CD14-positive monocyte (primary cell): ENCODE results near the gene CXorf49. TPM values are rescaled to one million over a fixed set of nuclear protein-coding genes. Genes with fewer than 3 reads are reported as not detected.

Source experiments
- DNase-seq, 3 donors: peaks; one replicate each; pipeline ENCODE4 v3.0.0-alpha.2; 2011 to 2022
- H2AFZ ChIP-seq: 2 replicates; pipeline ENCODE4 v1.6.0; 2012; ENCODE audit warnings: mild to moderate bottlenecking, low read depth, low read length, inconsistent platforms; ENCODE audit not compliant: insufficient read depth, poor library complexity, severe bottlenecking
- H3K27ac ChIP-seq, 2 donors: 1 replicate in 1 of 2; 2 replicates in 1 of 2; pipeline ENCODE4 v1.5.1; 2012 to 2013; ENCODE audit warnings: low read length in 2 of 2, control low read depth in 1 of 2, inconsistent platforms in 1 of 2, low read depth in 1 of 2, mild to moderate bottlenecking in 1 of 2
- H3K27me3 ChIP-seq, 2 donors: one replicate each; pipeline versions ENCODE4 v1.6.0 to v1.6.1; 2011 to 2013; ENCODE audit warnings: low read length in 2 of 2; ENCODE audit not compliant: control insufficient read depth in 2 of 2, insufficient read depth in 2 of 2
- H3K36me3 ChIP-seq, 2 donors: replicated peaks in 1 of 2; 1 replicate in 1 of 2; 2 replicates in 1 of 2; pipeline versions ENCODE4 v1.5.1 to v1.6.1; 2012 to 2013; ENCODE audit warnings: low read length in 2 of 2, control low read depth in 1 of 2, inconsistent platforms in 1 of 2, mild to moderate bottlenecking in 1 of 2; ENCODE audit not compliant: insufficient read depth in 2 of 2, control insufficient read depth in 1 of 2
- H3K4me1 ChIP-seq, 2 donors: 1 replicate in 1 of 2; 2 replicates in 1 of 2; pipeline versions ENCODE4 v1.5.1 to v1.6.1; 2012 to 2013; ENCODE audit warnings: low read length in 2 of 2, control low read depth in 1 of 2, inconsistent platforms in 1 of 2, mild to moderate bottlenecking in 1 of 2, moderate library complexity in 1 of 2; ENCODE audit not compliant: insufficient read depth in 2 of 2, control insufficient read depth in 1 of 2
- H3K4me2 ChIP-seq: replicated peaks from 2 replicates; pipeline ENCODE3; 2012; ENCODE audit warnings: low read length, moderate library complexity, mild to moderate bottlenecking; ENCODE audit not compliant: poor library complexity, severe bottlenecking; ENCODE audit errors: extremely low read depth
- H3K4me3 ChIP-seq, 3 experiments: fragments of 200-600 bp in 1 of 3; sonication (generic) in 1 of 3; replicated peaks in 1 of 3; 1 replicate in 2 of 3; 2 replicates in 1 of 3; pipeline ENCODE4 v1.5.1; 2011 to 2013; ENCODE audit warnings: low read length in 3 of 3, mild to moderate bottlenecking in 3 of 3, control low read depth in 2 of 3, low read depth in 2 of 3, inconsistent platforms in 1 of 3, moderate library complexity in 1 of 3
- H3K79me2 ChIP-seq: 2 replicates; pipeline ENCODE4 v1.6.0; 2012; ENCODE audit warnings: mild to moderate bottlenecking, control low read depth, inconsistent platforms, low read length, moderate library complexity; ENCODE audit not compliant: insufficient read depth
- H3K9ac ChIP-seq: 2 replicates; pipeline ENCODE4 v1.6.0; 2017; ENCODE audit warnings: low read length, mild to moderate bottlenecking; ENCODE audit not compliant: insufficient read depth, poor library complexity, severe bottlenecking
- H3K9me3 ChIP-seq, 2 donors: replicated peaks in 1 of 2; 1 replicate in 1 of 2; 2 replicates in 1 of 2; pipeline versions ENCODE4 v1.5.1 to v1.6.1; 2012 to 2013; ENCODE audit warnings: low read length in 2 of 2, control low read depth in 1 of 2; ENCODE audit not compliant: control insufficient read depth in 1 of 2, insufficient read depth in 1 of 2
- H4K20me1 ChIP-seq: 2 replicates; pipeline ENCODE4 v1.6.0; 2012; ENCODE audit warnings: mild to moderate bottlenecking, low read length, control low read depth, moderate library complexity; ENCODE audit not compliant: insufficient read depth
- H3K27ac Mint-ChIP-seq, 7 donors: one replicate each; pipeline ENCODE4 v1.8.0; 2020; ENCODE audit warnings: mild to moderate bottlenecking in 7 of 7, mixed read lengths in 7 of 7, moderate library complexity in 6 of 7, inconsistent platforms in 2 of 7
- H3K27me3 Mint-ChIP-seq, 3 donors: one replicate each; pipeline ENCODE4 v1.8.0; 2021 to 2022; ENCODE audit warnings: low read depth in 3 of 3, mild to moderate bottlenecking in 3 of 3, mixed read lengths in 3 of 3, moderate library complexity in 3 of 3, inconsistent platforms in 1 of 3
- H3K36me3 Mint-ChIP-seq, 2 donors: one replicate each; pipeline ENCODE4 v1.8.0; 2020; ENCODE audit warnings: mixed read lengths in 2 of 2, inconsistent platforms in 1 of 2, mild to moderate bottlenecking in 1 of 2
- H3K4me1 Mint-ChIP-seq: one replicate; pipeline ENCODE4 v1.8.0; 2020; ENCODE audit warnings: mild to moderate bottlenecking, mixed read lengths
- H3K4me3 Mint-ChIP-seq, 2 donors: one replicate each; pipeline ENCODE4 v1.8.0; 2020; ENCODE audit warnings: mild to moderate bottlenecking in 2 of 2, mixed read lengths in 2 of 2, moderate library complexity in 1 of 2
- H3K9me3 Mint-ChIP-seq, 7 donors: one replicate each; pipeline ENCODE4 v1.8.0; 2020 to 2022; ENCODE audit warnings: mixed read lengths in 7 of 7, mild to moderate bottlenecking in 6 of 7, moderate library complexity in 6 of 7, inconsistent platforms in 2 of 7
- WGBS: methylation state at CpG from one replicate; pipeline ENCODE4 v1.1.5; 2013; ENCODE audit warnings: missing lambda C conversion rate; ENCODE audit not compliant: insufficient coverage; 5-methylcytosine and 5-hydroxymethylcytosine counted together
- intact Hi-C, 2 donors: fragments of 100-400 bp; cut with micrococcal nuclease; formaldehyde crosslinking; loops; one replicate each; pipeline versions ENCODE4 v1.15.0 to v1.15.1; 2023
- polyA plus RNA-seq, 3 donors: library from polyadenylated mRNA; depleted of rRNA in 1 of 3; unstranded in 2 of 3; stranded (reverse) in 1 of 3; fragments of 300-500 nt in 2 of 3; fragments of >200 nt in 1 of 3; fragmentation: Illumina TruSeq in 2 of 3; gene quantifications; 1 replicate in 2 of 3; 2 replicates in 1 of 3; pipeline ENCODE4 v1.2.3, GENCODE V29; 2012 to 2021
- TF ChIP-seq, protein P1 (sequence below): fragments of 200-600 bp; IDR thresholded peaks from one replicate; pipeline ENCODE4 v1.8.0; 2022; ENCODE audit warnings: antibody characterized with exemption, mild to moderate bottlenecking

CXorf49 gene
- polyA plus RNA-seq, 3 donors = not detected

DNA sequence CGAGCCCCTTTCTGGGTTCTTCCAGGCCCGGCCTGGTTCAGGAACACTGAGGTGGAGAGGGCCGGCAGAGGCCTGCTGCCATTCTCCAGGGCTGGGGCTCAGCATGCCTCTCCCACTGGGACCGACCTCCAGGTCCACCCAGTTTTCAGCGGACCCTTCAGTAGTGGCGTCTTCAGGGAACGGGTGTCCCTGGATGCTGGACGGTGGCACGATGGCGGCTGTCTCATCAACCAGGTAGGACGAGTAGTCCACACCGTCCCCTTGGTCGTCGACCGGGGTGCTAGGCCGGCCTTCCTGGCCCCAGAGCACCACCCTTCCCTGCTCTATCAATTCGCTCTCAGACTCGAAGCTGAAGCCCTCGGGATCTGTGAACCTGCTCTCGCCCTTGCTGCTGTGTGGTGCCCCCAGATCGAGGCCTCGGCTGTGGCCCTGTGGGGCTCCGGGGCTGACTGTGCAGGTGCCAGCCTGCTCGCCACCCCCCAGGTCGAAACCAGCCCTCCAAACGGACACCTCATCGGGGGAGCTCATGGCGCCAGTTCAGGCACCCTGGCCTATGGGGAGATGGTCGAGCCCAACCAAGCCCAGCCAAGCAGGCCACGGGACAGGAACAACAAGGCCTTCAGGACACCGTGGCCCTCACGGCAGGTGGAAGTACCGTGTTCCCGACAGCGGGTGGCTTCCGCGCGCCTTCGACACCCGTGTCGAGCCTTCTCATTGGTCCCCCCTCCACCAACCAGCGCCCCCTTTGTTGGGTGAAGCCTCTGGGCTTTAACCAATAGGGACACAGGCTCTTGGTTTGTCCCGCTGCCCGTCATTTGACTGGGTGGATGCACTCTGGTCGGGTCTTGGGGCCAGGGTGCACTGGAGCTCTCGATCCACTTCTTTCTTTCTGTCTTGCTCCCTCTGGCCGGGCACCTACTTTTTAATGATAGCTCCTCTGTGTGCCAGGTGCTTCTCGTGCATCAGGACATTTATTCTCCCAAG is 51.6 kb downstream of the CXorf49 start:
- H3K9me3 Mint-ChIP-seq = no peaks in the 10 kb centered on the region
- 98% methylated on average over 19 of the region's 48 CpGs for WGBS
- Histone ChIP-seq H3K4me3 (no peak overlapping the region), H3K27me3 (no peaks in the 10 kb centered on the region), H3K4me1 (no peaks in the 10 kb centered on the region), H3K27ac (no peak overlapping the region), H3K79me2 (no peaks in the 10 kb centered on the region), H3K9ac (no peak overlapping the region), H3K9me3 (no peaks in the 10 kb centered on the region), H3K4me2 (no peak overlapping the region), H2AFZ (no peak overlapping the region), H4K20me1 (no peaks in the 10 kb centered on the region), H3K36me3 (no peaks in the 10 kb centered on the region)
- peaks cover 5 to 26% (median 23%) of the 10 kb centered on the region in 3 donors for H3K27me3 Mint-ChIP-seq
- intact Hi-C loops = no loop called here
- TF ChIP-seq, protein P1, sequence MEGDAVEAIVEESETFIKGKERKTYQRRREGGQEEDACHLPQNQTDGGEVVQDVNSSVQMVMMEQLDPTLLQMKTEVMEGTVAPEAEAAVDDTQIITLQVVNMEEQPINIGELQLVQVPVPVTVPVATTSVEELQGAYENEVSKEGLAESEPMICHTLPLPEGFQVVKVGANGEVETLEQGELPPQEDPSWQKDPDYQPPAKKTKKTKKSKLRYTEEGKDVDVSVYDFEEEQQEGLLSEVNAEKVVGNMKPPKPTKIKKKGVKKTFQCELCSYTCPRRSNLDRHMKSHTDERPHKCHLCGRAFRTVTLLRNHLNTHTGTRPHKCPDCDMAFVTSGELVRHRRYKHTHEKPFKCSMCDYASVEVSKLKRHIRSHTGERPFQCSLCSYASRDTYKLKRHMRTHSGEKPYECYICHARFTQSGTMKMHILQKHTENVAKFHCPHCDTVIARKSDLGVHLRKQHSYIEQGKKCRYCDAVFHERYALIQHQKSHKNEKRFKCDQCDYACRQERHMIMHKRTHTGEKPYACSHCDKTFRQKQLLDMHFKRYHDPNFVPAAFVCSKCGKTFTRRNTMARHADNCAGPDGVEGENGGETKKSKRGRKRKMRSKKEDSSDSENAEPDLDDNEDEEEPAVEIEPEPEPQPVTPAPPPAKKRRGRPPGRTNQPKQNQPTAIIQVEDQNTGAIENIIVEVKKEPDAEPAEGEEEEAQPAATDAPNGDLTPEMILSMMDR = no peak
- peaks cover 13% of the 10 kb centered on the region for H3K4me1 Mint-ChIP-seq
- no peaks in the 10 kb centered on the region for H3K36me3 Mint-ChIP-seq
- no peak overlapping the region for H3K4me3 Mint-ChIP-seq
- no peak overlapping the region for H3K27ac Mint-ChIP-seq
- no peak for DNase-seq

DNA sequence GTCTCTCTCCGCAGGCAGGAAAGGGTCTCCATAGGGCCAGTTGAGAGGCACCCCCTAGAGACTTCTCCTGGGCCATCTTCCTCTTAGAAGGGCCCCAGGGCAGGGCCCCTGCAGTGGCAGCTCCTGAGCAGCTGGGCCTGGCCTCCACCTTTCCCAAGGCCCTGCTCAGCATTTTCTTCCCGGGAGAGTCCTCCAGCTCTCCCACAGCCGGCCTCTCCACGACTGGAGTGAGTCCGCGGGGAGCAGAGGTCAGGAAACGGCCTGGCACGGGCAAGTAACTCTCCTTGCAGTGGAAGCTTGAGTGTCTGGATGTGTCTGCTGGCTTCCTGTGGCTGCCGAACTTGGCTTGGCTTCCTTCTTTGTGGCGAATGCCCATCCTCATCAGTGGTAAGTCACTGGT is 52.3 kb downstream of the CXorf49 start:
- 33% methylated on average over 3 of the region's 10 CpGs for WGBS

More for the DNA sequence above, 52.3 kb downstream of the CXorf49 start:
- Mint-ChIP-seq H3K4me1 (peaks cover 8% of the 10 kb centered on the region), H3K36me3 (no peaks in the 10 kb centered on the region), H3K4me3 (no peak overlapping the region), H3K27me3 (peaks cover 5 to 23% (median 20%) of the 10 kb centered on the region in 3 donors), H3K27ac (peak overlapping the region in 1 of 7 donors; percentile 30), H3K9me3 (no peaks in the 10 kb centered on the region)
- intact Hi-C loops = no loop called here
- Histone ChIP-seq H3K4me1 (no peaks in the 10 kb centered on the region), H2AFZ (no peak overlapping the region), H3K4me3 (no peak overlapping the region), H3K27ac (no peak overlapping the region), H3K9ac (no peak overlapping the region), H3K9me3 (no peaks in the 10 kb centered on the region), H4K20me1 (no peaks in the 10 kb centered on the region), H3K27me3 (no peaks in the 10 kb centered on the region), H3K79me2 (no peaks in the 10 kb centered on the region), H3K4me2 (no peak overlapping the region), H3K36me3 (no peaks in the 10 kb centered on the region)
- DNase-seq = no peak
- TF ChIP-seq, protein P1 = no peak
